K562 (cell line): ENCODE data around the gene HNRNPD.

Experiments used
- BRF2 ChIP-seq: IDR thresholded peaks from 3 replicates; pipeline ENCODE4 v1.6.1; 2011; ENCODE audit warnings: borderline replicate concordance, mild to moderate bottlenecking; ENCODE audit not compliant: insufficient read length, insufficient read depth
- DPF2 ChIP-seq: fragments of 450-650 bp; IDR thresholded peaks from 2 replicates; pipeline ENCODE4 v1.6.1; 2016
- MAFF ChIP-seq: IDR thresholded peaks from 2 replicates; pipeline ENCODE4 v1.6.1; 2012; ENCODE audit warnings: low read length, improper control_type of control experiment
- MIER1 ChIP-seq: fragments of 450-650 bp; IDR thresholded peaks from 2 replicates; pipeline ENCODE4 v1.6.1; 2016; ENCODE audit warnings: antibody characterized with exemption, mild to moderate bottlenecking, low read depth
- RAD51 ChIP-seq: fragments of 450-650 bp; IDR thresholded peaks from 2 replicates; pipeline ENCODE4 v1.7.1; 2016; ENCODE audit warnings: low read depth, mild to moderate bottlenecking, borderline replicate concordance
- TAF9B ChIP-seq: fragments of 450-650 bp; IDR thresholded peaks from 2 replicates; pipeline ENCODE4 v1.6.1; 2018; ENCODE audit warnings: mild to moderate bottlenecking; ENCODE audit not compliant: partially characterized antibody
- ZNF121 ChIP-seq: sonication (generic); formaldehyde crosslinking; conservative IDR thresholded peaks from 2 replicates; pipeline ENCODE4 v1.8.0; 2022; ENCODE audit warnings: missing genetic modification reagents

GRCh38 chr4:82380344-82380743, 6.6 kb upstream of the HNRNPD start:
- TF ChIP-seq MAFF (no peak), DPF2 (no peak), TAF9B (no peak), BRF2 (no peak), ZNF121 (no peak), MIER1 (no peak), RAD51 (no peak)
